Gastroesophageal sphincter (tissue), 3 donors: ENCODE measurements around the gene WNT3A.

ENCODE experiments used
- EP300 ChIP-seq: sonication (generic); formaldehyde crosslinking; IDR thresholded peaks from one replicate; pipeline ENCODE4 v1.6.1; 2017; ENCODE audit warnings: antibody characterized with exemption, mild to moderate bottlenecking
- POLR2A ChIP-seq, 2 donors: fragments of 450-650 bp; IDR thresholded peaks; one replicate each; pipeline ENCODE4 v1.6.1; 2017; ENCODE audit warnings: antibody characterized with exemption in 2 of 2, mild to moderate bottlenecking in 2 of 2, moderate library complexity in 1 of 2
- POLR2AphosphoS5 ChIP-seq: sonication (generic); formaldehyde crosslinking; IDR thresholded peaks from one replicate; pipeline ENCODE4 v1.6.1; 2017; ENCODE audit warnings: antibody characterized with exemption
- TF ChIP-seq, protein P1 (sequence below), 4 experiments: fragments of 200-600 bp in 2 of 4; fragments of 450-650 bp in 2 of 4; sonication (generic) in 1 of 4; IDR thresholded peaks; one replicate each; pipeline ENCODE4 v1.5.1; 2017 to 2019; ENCODE audit warnings: antibody characterized with exemption in 4 of 4, mild to moderate bottlenecking in 2 of 4, moderate library complexity in 2 of 4

DNA sequence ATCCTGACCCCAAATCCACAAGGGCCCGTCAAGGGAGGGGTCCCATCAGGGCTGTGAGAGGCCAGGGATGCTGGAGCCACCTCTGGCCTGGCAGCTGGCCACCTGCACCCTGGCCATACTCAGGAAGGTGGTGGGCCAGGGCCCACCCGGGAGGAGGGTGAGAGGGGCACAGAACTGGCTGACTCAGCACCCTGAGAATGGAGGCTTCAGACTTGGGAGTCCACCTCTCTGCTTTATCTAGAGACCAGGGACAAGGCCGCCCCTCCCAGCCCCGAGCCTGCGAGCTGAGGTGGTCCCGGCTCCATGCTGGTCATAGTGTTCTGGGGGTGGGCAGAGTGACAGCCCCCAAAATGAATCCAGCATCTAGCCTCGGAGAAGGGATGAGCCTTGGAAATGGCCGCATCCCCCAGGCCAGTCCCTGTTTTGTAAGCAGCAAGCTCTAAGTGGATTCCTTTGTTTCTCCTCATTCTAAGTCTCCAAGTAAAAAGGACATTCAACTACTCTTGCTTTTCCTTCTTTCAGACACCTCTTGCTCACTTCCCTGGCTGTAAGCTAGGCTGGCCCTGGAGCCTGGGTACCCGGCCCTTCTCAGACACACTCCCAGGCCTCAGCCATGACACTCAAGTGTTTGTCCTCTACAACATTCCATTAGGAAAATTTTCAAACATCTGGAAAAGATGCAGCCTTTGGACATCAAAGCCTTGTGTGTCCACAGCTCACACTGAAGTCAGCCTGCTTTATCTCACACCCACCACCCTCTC lies 12.3 kb downstream of the WNT3A start:
- TF ChIP-seq, protein P1, sequence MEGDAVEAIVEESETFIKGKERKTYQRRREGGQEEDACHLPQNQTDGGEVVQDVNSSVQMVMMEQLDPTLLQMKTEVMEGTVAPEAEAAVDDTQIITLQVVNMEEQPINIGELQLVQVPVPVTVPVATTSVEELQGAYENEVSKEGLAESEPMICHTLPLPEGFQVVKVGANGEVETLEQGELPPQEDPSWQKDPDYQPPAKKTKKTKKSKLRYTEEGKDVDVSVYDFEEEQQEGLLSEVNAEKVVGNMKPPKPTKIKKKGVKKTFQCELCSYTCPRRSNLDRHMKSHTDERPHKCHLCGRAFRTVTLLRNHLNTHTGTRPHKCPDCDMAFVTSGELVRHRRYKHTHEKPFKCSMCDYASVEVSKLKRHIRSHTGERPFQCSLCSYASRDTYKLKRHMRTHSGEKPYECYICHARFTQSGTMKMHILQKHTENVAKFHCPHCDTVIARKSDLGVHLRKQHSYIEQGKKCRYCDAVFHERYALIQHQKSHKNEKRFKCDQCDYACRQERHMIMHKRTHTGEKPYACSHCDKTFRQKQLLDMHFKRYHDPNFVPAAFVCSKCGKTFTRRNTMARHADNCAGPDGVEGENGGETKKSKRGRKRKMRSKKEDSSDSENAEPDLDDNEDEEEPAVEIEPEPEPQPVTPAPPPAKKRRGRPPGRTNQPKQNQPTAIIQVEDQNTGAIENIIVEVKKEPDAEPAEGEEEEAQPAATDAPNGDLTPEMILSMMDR (IDR thresholded peaks at IDR 0.05), result no peak
- TF ChIP-seq POLR2A (IDR thresholded peaks at IDR 0.05), result no peak
- TF ChIP-seq POLR2AphosphoS5, result no peak
- no peak for TF ChIP-seq EP300
